ENCODE results near the gene REC8.

DNA sequence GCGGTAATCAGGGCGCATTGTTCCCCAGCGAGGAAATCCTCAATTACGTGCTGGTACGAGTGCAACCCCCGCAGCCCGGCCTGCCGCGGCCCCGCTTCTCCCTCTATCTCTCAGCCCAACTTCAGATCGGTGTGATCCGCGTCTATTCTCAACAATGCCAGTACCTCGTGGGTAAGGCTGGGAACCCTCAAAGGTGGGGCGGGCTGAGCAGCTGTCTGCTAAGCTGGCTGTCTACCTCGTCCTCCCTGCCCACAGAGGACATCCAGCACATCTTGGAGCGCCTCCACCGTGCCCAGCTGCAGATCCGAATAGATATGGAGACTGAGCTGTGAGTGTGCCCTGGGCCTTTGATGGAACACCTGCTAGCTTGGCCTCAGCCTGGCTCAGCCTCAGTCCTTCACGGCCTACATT is 996 bp downstream of the REC8 start:
- TF ChIP-seq EZH2 (IDR thresholded peaks at IDR 0.05; ENCODE audit: borderline replicate concordance) (no peak), EZH2phosphoT487 (IDR thresholded peaks at IDR 0.05; ENCODE audit: low read depth, severe bottlenecking, unreplicated experiment) (no peak)
- TF ChIP-seq, protein P1, sequence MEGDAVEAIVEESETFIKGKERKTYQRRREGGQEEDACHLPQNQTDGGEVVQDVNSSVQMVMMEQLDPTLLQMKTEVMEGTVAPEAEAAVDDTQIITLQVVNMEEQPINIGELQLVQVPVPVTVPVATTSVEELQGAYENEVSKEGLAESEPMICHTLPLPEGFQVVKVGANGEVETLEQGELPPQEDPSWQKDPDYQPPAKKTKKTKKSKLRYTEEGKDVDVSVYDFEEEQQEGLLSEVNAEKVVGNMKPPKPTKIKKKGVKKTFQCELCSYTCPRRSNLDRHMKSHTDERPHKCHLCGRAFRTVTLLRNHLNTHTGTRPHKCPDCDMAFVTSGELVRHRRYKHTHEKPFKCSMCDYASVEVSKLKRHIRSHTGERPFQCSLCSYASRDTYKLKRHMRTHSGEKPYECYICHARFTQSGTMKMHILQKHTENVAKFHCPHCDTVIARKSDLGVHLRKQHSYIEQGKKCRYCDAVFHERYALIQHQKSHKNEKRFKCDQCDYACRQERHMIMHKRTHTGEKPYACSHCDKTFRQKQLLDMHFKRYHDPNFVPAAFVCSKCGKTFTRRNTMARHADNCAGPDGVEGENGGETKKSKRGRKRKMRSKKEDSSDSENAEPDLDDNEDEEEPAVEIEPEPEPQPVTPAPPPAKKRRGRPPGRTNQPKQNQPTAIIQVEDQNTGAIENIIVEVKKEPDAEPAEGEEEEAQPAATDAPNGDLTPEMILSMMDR (IDR thresholded peaks at IDR 0.05; ENCODE audit: poor library complexity) = no peak

All from hepatocyte (in vitro differentiated cells).